Measurements from ENCODE around the gene SEMA4A. TPM values are rescaled to one million over a fixed set of nuclear protein-coding genes. Genes with fewer than 3 reads are reported as not detected.

Gene SEMA4A
- total and polyA plus RNA-seq, 9 of the 15 experiments (the other 6 are each of a cell fraction or from before 2014, with no cell fraction given): 0.04 to 1.7 (median 0.45) TPM

DNA sequence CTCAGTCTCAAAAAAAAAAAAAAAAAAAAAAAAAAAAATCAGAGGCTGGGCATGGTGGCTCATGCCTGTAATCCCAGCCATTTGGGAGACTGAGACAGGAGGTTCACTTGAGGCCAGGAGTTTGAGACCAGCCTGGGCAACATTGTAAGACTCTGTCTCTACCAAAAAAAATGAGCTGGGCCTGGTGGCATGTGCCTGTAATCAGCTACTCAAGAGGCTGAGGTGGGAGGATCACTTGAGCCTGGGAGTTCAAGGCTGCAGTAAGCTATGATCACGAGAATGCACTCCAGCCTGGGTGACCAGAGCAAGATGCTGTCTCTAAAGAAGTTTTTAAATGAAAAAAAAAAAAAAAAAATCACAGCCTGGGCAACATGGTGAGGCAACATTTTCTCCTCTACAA is 10.3 kb downstream of the SEMA4A start:
- ChIA-PET CTCF (ENCODE audit: low intra/inter-chr PET ratio) (no interaction called here), POLR2A (interaction anchor here (1.1 to 2.0 kb wide), 5 partner anchors 9 to 35 kb away, joined by 3 to 8 read pairs (median 5); no protein-coding TSS in a partner anchor)
- Histone ChIP-seq H3K4me2 (ENCODE audit: insufficient read depth, low read length) (no peak overlapping the region), H3K9me3 (replicated peaks; ENCODE audit: control insufficient read depth, insufficient read depth, low read depth, low read length) (no peaks in the 10 kb centered on the region), H3K27me3 (ENCODE audit: control insufficient read depth in 2 of 2, insufficient read depth in 2 of 2, low read length in 2 of 2) (no peaks in the 10 kb centered on the region), H3K36me3 (ENCODE audit: control insufficient read depth, insufficient read depth, low read length) (no peaks in the 10 kb centered on the region), H3K27ac (ENCODE audit: extremely low read depth, low read depth, low read length) (no peak overlapping the region), H2AFZ (ENCODE audit: low read depth, low read length) (no peak overlapping the region), H3K4me1 (replicated peaks in 1 of 2; ENCODE audit: control insufficient read depth in 2 of 2, insufficient read depth in 2 of 2, low read length in 2 of 2) (peaks cover 17 to 23% of the 10 kb centered on the region in 2 experiments), H3K9ac (ENCODE audit: insufficient read depth in 1 of 2, low read depth in 2 of 2, low read length in 2 of 2) (no peak overlapping the region), H3K79me2 (ENCODE audit: control insufficient read depth, insufficient read depth, low read length) (no peaks in the 10 kb centered on the region), H3K4me3 (no peak overlapping the region), H4K20me1 (replicated peaks; ENCODE audit: control insufficient read depth, insufficient read depth, low read length) (no peaks in the 10 kb centered on the region), H3K9me1 (ENCODE audit: control insufficient read depth, insufficient read depth, low read length) (no peaks in the 10 kb centered on the region)
- in situ Hi-C loops (cut with MboI) (no loop called here), intact Hi-C loops (cut with micrococcal nuclease) (no loop called here)
- BruUV-seq (replicated peaks): no TSS peak
- DNase-seq (ENCODE audit: extremely low read depth in 1 of 4, low spot score in 3 of 4) (no peak), FAIRE-seq (no peak), ATAC-seq (no peak)
- WGBS (ENCODE audit: insufficient coverage, low coverage, missing lambda C conversion rate): 40% methylated on average over 1 of the region's 1 CpG
- TF ChIP-seq KLF6 (CRISPR knock-in tag; IDR thresholded peaks at IDR 0.05; ENCODE audit: borderline replicate concordance) (no peak), HMG20B (CRISPR knock-in tag; IDR thresholded peaks at IDR 0.05) (no peak), YBX1 (IDR thresholded peaks at IDR 0.05) (no peak), MTA2 (IDR thresholded peaks at IDR 0.05; ENCODE audit: low read depth) (no peak), BACH1 (tag; IDR thresholded peaks at IDR 0.05) (no peak), CEBPB (tag; IDR thresholded peaks at IDR 0.05) (no peak), RFX5 (IDR thresholded peaks at IDR 0.05; ENCODE audit: low read depth, low read length) (no peak), KLF1 (tag; IDR thresholded peaks at IDR 0.05) (no peak), SMARCA4 (IDR thresholded peaks at IDR 0.05) (no peak)
- TF ChIP-seq, protein P1, sequence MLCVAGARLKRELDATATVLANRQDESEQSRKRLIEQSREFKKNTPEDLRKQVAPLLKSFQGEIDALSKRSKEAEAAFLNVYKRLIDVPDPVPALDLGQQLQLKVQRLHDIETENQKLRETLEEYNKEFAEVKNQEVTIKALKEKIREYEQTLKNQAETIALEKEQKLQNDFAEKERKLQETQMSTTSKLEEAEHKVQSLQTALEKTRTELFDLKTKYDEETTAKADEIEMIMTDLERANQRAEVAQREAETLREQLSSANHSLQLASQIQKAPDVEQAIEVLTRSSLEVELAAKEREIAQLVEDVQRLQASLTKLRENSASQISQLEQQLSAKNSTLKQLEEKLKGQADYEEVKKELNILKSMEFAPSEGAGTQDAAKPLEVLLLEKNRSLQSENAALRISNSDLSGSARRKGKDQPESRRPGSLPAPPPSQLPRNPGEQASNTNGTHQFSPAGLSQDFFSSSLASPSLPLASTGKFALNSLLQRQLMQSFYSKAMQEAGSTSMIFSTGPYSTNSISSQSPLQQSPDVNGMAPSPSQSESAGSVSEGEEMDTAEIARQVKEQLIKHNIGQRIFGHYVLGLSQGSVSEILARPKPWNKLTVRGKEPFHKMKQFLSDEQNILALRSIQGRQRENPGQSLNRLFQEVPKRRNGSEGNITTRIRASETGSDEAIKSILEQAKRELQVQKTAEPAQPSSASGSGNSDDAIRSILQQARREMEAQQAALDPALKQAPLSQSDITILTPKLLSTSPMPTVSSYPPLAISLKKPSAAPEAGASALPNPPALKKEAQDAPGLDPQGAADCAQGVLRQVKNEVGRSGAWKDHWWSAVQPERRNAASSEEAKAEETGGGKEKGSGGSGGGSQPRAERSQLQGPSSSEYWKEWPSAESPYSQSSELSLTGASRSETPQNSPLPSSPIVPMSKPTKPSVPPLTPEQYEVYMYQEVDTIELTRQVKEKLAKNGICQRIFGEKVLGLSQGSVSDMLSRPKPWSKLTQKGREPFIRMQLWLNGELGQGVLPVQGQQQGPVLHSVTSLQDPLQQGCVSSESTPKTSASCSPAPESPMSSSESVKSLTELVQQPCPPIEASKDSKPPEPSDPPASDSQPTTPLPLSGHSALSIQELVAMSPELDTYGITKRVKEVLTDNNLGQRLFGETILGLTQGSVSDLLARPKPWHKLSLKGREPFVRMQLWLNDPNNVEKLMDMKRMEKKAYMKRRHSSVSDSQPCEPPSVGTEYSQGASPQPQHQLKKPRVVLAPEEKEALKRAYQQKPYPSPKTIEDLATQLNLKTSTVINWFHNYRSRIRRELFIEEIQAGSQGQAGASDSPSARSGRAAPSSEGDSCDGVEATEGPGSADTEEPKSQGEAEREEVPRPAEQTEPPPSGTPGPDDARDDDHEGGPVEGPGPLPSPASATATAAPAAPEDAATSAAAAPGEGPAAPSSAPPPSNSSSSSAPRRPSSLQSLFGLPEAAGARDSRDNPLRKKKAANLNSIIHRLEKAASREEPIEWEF (CRISPR knock-in tag; IDR thresholded peaks at IDR 0.05): no peak
- TF ChIP-seq, protein P2, sequence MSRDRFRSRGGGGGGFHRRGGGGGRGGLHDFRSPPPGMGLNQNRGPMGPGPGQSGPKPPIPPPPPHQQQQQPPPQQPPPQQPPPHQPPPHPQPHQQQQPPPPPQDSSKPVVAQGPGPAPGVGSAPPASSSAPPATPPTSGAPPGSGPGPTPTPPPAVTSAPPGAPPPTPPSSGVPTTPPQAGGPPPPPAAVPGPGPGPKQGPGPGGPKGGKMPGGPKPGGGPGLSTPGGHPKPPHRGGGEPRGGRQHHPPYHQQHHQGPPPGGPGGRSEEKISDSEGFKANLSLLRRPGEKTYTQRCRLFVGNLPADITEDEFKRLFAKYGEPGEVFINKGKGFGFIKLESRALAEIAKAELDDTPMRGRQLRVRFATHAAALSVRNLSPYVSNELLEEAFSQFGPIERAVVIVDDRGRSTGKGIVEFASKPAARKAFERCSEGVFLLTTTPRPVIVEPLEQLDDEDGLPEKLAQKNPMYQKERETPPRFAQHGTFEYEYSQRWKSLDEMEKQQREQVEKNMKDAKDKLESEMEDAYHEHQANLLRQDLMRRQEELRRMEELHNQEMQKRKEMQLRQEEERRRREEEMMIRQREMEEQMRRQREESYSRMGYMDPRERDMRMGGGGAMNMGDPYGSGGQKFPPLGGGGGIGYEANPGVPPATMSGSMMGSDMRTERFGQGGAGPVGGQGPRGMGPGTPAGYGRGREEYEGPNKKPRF (IDR thresholded peaks at IDR 0.05; ENCODE audit: low read depth, low read length): no peak
- TF ChIP-seq, protein P3, sequence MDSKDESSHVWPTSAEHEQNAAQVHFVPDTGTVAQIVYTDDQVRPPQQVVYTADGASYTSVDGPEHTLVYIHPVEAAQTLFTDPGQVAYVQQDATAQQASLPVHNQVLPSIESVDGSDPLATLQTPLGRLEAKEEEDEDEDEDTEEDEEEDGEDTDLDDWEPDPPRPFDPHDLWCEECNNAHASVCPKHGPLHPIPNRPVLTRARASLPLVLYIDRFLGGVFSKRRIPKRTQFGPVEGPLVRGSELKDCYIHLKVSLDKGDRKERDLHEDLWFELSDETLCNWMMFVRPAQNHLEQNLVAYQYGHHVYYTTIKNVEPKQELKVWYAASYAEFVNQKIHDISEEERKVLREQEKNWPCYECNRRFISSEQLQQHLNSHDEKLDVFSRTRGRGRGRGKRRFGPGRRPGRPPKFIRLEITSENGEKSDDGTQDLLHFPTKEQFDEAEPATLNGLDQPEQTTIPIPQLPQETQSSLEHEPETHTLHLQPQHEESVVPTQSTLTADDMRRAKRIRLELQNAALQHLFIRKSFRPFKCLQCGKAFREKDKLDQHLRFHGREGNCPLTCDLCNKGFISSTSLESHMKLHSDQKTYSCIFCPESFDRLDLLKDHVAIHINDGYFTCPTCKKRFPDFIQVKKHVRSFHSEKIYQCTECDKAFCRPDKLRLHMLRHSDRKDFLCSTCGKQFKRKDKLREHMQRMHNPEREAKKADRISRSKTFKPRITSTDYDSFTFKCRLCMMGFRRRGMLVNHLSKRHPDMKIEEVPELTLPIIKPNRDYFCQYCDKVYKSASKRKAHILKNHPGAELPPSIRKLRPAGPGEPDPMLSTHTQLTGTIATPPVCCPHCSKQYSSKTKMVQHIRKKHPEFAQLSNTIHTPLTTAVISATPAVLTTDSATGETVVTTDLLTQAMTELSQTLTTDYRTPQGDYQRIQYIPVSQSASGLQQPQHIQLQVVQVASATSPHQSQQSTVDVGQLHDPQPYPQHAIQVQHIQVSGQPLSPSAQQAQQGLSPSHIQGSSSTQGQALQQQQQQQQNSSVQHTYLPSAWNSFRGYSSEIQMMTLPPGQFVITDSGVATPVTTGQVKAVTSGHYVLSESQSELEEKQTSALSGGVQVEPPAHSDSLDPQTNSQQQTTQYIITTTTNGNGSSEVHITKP (IDR thresholded peaks at IDR 0.05; ENCODE audit: partially characterized antibody): no peak
